ENCODE measurements around the gene ANXA2R.
"Not testable (repeated sequence)": the region's sequence is repeated elsewhere in the genome, so short reads cannot be mapped to it uniquely, and the experiment has no call there.

Gene ANXA2R

DNA sequence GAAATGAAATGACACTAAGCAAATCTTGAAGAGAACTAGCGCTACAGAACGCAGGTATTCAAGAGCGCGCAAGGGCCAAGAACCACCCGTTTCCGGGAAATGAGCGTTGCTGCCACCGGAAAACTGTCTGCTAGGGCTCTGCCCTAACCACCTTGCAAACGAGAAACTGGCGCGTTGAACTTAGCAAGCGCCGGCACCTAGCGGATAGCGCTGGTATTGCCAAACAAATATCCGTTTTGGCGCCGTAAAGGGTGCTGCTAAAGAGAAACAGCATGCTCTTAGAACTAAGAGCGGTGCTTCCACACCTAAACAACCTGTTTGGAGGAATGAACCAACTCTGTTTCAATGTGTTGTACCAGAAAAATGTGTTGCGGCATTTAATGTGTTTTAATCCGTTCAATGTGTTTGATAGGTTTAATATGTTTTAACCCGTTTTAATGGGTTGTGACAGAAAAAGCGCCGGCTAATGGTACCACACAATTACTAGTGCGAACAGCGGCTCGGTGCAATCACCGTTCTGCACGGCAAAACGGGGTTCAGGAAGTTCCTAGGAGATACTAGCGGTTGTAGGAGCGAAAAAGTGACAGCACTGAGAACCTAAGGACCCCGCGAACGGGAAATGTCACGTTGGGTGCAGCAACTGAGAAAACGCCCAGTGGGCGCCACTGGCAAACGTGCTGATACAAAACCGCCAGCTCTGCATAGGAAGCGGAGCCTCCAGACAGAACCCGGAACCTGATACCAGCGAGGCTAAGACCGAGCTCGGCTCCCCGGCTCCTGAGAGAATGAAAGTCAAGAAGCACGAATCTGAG lies at the start of gene ANXA2R:
Gene ANXA2R (minus strand): TSS at position 33 of the 812 bp plus-strand sequence. CDS start 273 bp downstream, outside the sequence.
- H3K27me3 Mint-ChIP-seq (ENCODE audit: low read depth), result no peaks in the 10 kb centered on the region
- H3K27ac Mint-ChIP-seq, result peak within 1 kb of the TSS; percentile 96
- H3K4me1 Mint-ChIP-seq (ENCODE audit: low read depth), result peaks cover 46% of the 10 kb centered on the region
- peaks cover 31% of the 10 kb centered on the region for H3K36me3 Mint-ChIP-seq (ENCODE audit: low read depth)
- H3K9me3 Mint-ChIP-seq, result no peaks in the 10 kb centered on the region
- H3K4me3 Mint-ChIP-seq, result peak within 1 kb of the TSS; percentile 93
- DNase-seq (ENCODE audit: low spot score), result peak; percentile 94

DNA sequence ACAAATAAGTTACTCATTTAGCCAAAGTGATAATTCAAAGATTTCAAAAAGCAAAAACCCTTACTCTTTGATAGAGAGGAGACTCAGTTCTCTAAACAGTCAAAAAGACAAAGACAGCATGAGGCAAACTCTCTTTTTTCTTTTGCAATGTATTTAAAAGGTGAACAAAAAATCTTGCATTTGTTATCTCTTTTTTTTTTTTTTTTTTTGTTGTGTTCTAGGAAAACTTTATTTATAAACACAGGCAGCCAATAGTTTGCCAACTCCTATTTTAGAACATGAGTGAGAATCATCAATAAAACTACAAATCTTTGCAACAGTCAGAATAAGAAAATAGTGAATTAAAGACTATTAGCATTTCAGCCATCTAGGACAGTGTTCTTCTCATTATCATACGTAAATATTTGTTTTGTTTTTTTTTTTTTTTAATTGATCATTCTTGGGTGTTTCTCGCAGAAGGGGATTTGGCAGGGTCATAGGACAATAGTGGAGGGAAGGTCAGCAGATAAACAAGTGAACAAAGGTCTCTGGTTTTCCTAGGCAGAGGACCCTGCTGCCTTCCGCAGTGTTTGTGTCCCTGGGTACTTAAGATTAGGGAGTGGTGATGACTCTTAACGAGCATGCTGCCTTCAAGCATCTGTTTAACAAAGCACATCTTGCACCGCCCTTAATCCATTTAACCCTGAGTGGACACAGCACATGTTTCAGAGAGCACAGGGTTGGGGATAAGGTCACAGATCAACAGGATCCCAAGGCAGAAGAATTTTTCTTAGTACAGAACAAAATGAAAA lies 46.2 kb upstream of the ANXA2R start:
- H3K36me3 Mint-ChIP-seq (ENCODE audit: low read depth), result peaks cover 28% of the 10 kb centered on the region
- not testable (repeated sequence) for H3K4me3 Mint-ChIP-seq; DNase-seq (ENCODE audit: low spot score); H3K27ac Mint-ChIP-seq; H3K27me3 Mint-ChIP-seq (ENCODE audit: low read depth); H3K4me1 Mint-ChIP-seq (ENCODE audit: low read depth); H3K9me3 Mint-ChIP-seq

- Mint-ChIP-seq H3K27ac (no peak overlapping the region), H3K4me1 (ENCODE audit: low read depth) (no peaks in the 10 kb centered on the region), H3K4me3 (no peak overlapping the region), H3K36me3 (ENCODE audit: low read depth) (peaks cover 35% of the 10 kb centered on the region), H3K9me3 (peaks cover 5% of the 10 kb centered on the region), H3K27me3 (ENCODE audit: low read depth) (no peaks in the 10 kb centered on the region)
- no peak for DNase-seq (ENCODE audit: low spot score)
These were observed 45.3 kb upstream of the ANXA2R start for GRCh38 chr5:43085453-43085852.

GRCh38 chr5:43084468-43084867 lies 44.3 kb upstream of the ANXA2R start:
- not testable (repeated sequence) for H3K4me1 Mint-ChIP-seq (ENCODE audit: low read depth); DNase-seq (ENCODE audit: low spot score); H3K27ac Mint-ChIP-seq; H3K27me3 Mint-ChIP-seq (ENCODE audit: low read depth); H3K9me3 Mint-ChIP-seq; H3K4me3 Mint-ChIP-seq
- peaks cover 38% of the 10 kb centered on the region for H3K36me3 Mint-ChIP-seq (ENCODE audit: low read depth)

- H3K36me3 Mint-ChIP-seq (ENCODE audit: low read depth), result peaks cover 46% of the 10 kb centered on the region
- not testable (repeated sequence) for H3K4me1 Mint-ChIP-seq (ENCODE audit: low read depth); H3K27me3 Mint-ChIP-seq (ENCODE audit: low read depth); H3K27ac Mint-ChIP-seq; H3K9me3 Mint-ChIP-seq; H3K4me3 Mint-ChIP-seq; DNase-seq (ENCODE audit: low spot score)
These were observed 41.2 kb upstream of the ANXA2R start for GRCh38 chr5:43081345-43081744.

DNA sequence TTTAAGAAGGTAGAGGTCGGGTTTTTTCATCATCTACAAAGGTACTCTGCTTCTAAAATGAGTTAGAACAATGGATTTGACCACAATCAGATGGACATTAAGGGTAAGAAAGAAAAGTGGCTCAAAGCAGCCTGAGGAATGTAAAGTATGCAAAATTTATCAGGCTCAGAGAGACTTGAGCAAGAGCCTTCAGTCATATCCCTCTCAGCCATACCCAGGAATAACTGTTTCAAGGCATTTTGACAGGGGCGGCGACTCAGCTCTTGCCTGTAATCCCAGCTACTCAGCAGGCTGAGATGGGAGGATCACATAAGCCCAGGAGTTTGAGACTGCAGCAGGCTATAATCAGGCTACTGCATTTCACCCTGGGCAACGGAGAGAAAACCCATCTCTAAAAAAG lies 38.8 kb upstream of the ANXA2R start:
- no peak for DNase-seq (ENCODE audit: low spot score)
- Mint-ChIP-seq H3K4me3 (no peak overlapping the region), H3K27ac (no peak overlapping the region), H3K36me3 (ENCODE audit: low read depth) (peaks cover 49% of the 10 kb centered on the region), H3K9me3 (no peaks in the 10 kb centered on the region), H3K27me3 (ENCODE audit: low read depth) (no peaks in the 10 kb centered on the region), H3K4me1 (ENCODE audit: low read depth) (peaks cover 12% of the 10 kb centered on the region)

- not testable (repeated sequence) for H3K27ac Mint-ChIP-seq; H3K9me3 Mint-ChIP-seq; H3K27me3 Mint-ChIP-seq (ENCODE audit: low read depth); DNase-seq (ENCODE audit: low spot score); H3K4me3 Mint-ChIP-seq
- Mint-ChIP-seq H3K4me1 (ENCODE audit: low read depth) (peaks cover 22% of the 10 kb centered on the region), H3K36me3 (ENCODE audit: low read depth) (peaks cover 49% of the 10 kb centered on the region)
These were observed 37.5 kb upstream of the ANXA2R start for GRCh38 chr5:43077446-43078191.

GRCh38 chr5:43075319-43076293 lies 35.5 kb upstream of the ANXA2R start:
- H3K27me3 Mint-ChIP-seq (ENCODE audit: low read depth), result no peaks in the 10 kb centered on the region
- no peaks in the 10 kb centered on the region for H3K9me3 Mint-ChIP-seq
- peak overlapping the region; percentile 50 for H3K4me3 Mint-ChIP-seq
- no peak for DNase-seq (ENCODE audit: low spot score)
- H3K4me1 Mint-ChIP-seq (ENCODE audit: low read depth), result peaks cover 29% of the 10 kb centered on the region
- H3K27ac Mint-ChIP-seq, result peak overlapping the region; percentile 49
- H3K36me3 Mint-ChIP-seq (ENCODE audit: low read depth), result peaks cover 42% of the 10 kb centered on the region

DNA sequence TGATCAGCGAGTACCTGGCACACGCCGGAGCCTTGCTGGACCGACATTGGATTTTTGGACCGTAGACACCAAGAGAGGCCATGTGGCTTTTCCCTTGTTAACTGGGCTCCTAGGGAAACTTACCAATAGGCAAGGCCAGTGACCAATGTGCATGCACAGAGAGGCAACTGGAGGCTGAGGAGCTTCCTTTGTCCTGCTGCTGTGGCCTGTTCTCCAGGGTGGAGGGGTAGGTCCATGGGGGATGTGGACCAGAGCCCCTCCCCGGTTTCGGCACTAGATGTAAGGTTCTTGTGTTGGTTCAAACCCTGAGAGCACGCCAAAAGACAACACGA lies 34.8 kb upstream of the ANXA2R start:
- H3K36me3 Mint-ChIP-seq (ENCODE audit: low read depth), result peaks cover 41% of the 10 kb centered on the region
- no peaks in the 10 kb centered on the region for H3K27me3 Mint-ChIP-seq (ENCODE audit: low read depth)
- H3K4me1 Mint-ChIP-seq (ENCODE audit: low read depth), result peaks cover 31% of the 10 kb centered on the region
- no peak overlapping the region for H3K4me3 Mint-ChIP-seq
- no peak overlapping the region for H3K27ac Mint-ChIP-seq
- no peaks in the 10 kb centered on the region for H3K9me3 Mint-ChIP-seq
- no peak for DNase-seq (ENCODE audit: low spot score)

GRCh38 chr5:43073597-43074546 lies 33.8 kb upstream of the ANXA2R start:
- Mint-ChIP-seq H3K4me3 (no peak overlapping the region), H3K27me3 (ENCODE audit: low read depth) (no peaks in the 10 kb centered on the region), H3K27ac (peak overlapping the region; percentile 72), H3K9me3 (no peaks in the 10 kb centered on the region), H3K36me3 (ENCODE audit: low read depth) (peaks cover 44% of the 10 kb centered on the region), H3K4me1 (ENCODE audit: low read depth) (peaks cover 38% of the 10 kb centered on the region)
- peak; percentile 33 for DNase-seq (ENCODE audit: low spot score)

- peaks cover 47% of the 10 kb centered on the region for H3K4me1 Mint-ChIP-seq (ENCODE audit: low read depth)
- H3K9me3 Mint-ChIP-seq; DNase-seq (ENCODE audit: low spot score); H3K27me3 Mint-ChIP-seq (ENCODE audit: low read depth); H3K27ac Mint-ChIP-seq: not testable (repeated sequence)
- H3K36me3 Mint-ChIP-seq (ENCODE audit: low read depth), result peaks cover 43% of the 10 kb centered on the region
- H3K4me3 Mint-ChIP-seq, result peak overlapping the region; percentile 98
These were observed 29.2 kb upstream of the ANXA2R start for GRCh38 chr5:43069401-43069720.

DNA sequence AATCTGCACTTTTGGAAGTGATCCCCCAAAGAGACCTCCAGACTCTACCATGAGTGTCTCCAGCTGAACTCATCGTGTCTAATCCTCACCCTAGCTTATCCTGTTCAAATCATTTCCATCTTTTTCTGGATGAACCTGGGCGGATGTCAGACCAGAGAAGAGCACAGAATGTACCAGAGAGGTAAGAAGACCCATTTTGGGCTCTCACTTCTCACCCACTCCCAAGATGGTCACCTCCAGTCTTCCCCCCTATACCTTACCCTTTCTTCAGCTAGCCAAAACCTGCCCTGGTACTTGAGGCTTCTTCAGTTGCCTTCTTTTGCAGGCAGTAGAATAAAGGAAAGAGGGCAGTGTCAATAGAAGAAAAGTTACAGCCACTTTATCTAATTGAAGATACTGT lies 27.9 kb upstream of the ANXA2R start:
- no peak for DNase-seq (ENCODE audit: low spot score)
- Mint-ChIP-seq H3K4me1 (ENCODE audit: low read depth) (peaks cover 38% of the 10 kb centered on the region), H3K27ac (peak overlapping the region; percentile 100), H3K4me3 (peak overlapping the region; percentile 98), H3K36me3 (ENCODE audit: low read depth) (peaks cover 36% of the 10 kb centered on the region), H3K27me3 (ENCODE audit: low read depth) (peaks cover 2% of the 10 kb centered on the region), H3K9me3 (no peaks in the 10 kb centered on the region)

Measured in T-helper 2 cell treated with Interferon-gamma antibody and Interleukin-4, amounts not matched to agents 5 μg/mL and 100 μg/mL, for 36 hours (primary cell).